ENCODE results near the gene TMEM132C.

TMEM132C gene

GRCh38 chr12:128339631-128340030 lies 72.7 kb downstream of the TMEM132C start:
- DNase-seq = no peak

DNA sequence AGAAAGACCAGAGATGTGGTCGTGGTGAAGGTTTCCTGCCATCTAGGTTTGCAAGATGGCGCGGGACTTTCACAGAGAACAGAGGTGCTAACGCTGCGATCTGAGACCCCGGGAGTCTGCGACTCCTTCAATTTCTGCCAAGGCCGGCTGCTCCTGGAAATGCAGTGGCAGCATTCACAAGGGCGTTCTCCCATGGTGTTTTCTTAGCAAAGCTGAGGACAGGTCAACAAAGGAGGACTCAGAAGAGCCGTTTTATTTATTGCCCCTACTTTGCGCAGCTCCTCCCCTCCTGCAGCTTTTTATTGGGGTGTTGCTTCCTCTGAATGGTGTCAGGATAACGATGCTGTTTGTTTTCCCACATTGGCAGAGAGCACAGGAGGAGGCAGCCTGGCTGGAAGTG lies 86.3 kb downstream of the TMEM132C start:
- DNase-seq = no peak

DNA sequence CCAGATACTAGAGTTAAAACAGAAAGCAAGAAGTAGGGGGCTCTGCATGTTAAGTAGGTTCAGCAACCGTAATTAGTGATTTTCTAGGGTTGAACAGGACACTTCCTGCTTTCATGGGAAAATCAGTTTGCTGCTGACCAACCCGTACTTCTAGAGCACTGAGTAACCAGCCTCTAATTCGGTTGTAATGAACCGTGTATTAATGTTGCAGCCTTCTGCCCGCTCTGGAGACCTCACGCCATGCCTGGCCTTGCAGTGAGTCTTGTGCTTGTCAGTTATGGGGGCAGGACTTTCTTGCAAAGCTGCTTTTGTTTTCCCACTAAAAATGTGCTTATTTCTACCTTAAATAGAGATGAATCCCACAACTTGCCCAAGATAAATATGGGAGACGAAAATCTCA lies 89.6 kb downstream of the TMEM132C start:
- DNase-seq = no peak

GRCh38 chr12:128361400-128361995 lies 94.5 kb downstream of the TMEM132C start:
- DNase-seq = no peak

DNA sequence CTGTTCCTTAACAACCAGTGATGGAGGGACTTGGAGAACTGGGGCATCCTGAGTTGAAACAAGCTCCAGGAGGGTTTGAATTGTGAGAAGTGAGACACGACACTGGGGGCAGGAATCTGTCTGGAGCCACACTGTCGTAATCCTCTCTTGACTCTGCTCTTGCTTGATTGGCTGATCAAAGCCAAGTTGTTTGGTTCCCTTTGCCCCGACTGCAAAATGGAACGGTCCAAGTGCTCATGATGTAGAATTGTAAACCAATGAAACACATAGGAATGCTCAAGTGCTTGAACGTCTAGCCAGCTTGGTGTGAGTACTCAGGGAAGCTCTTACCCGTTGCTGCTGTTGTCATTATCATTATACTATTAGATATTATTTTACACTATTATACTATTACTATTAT lies 98.1 kb downstream of the TMEM132C start:
- DNase-seq = no peak

GRCh38 chr12:128365651-128366231 lies 98.8 kb downstream of the TMEM132C start:
- no peak for DNase-seq

DNA sequence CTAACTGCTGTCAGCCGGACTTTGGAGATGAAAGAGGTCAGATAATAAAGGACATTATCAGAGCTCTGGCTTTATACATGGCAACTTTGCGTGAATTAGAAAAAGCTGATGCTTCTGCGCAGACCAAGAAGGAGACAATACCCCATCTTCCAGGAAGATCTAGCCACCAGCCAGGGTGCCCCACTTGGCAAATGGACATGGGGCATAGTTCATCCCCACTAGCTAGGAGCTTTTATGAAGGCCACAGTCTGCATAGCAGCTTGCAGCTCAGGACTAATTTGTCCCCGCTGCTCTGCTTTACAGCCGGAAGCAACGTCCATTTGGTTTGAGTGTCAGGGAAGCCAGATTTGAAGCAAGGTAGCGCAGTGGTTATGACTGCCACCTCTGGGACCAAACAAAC lies 101.0 kb downstream of the TMEM132C start:
- DNase-seq = no peak

DNA sequence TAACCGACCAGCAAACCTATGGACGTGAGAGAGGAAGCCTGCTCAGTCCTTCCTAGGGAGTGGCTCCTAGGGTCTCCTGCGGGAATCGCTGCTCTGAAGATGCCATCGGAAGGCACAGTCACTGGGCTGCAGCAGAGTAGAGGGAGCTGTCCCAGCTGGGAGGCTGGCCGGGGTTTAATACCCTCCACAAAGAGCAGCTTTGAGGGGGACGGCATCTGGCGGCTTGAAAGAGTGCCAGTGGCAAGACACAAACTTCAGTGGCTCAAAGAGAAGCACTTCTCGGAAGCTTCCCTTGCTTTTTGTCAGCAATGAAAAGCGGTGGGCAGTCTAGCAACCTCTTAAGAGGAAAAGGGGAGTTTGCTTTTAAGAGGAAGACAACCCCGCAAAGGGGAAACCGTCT lies 114.6 kb downstream of the TMEM132C start:
- DNase-seq = no peak

DNA sequence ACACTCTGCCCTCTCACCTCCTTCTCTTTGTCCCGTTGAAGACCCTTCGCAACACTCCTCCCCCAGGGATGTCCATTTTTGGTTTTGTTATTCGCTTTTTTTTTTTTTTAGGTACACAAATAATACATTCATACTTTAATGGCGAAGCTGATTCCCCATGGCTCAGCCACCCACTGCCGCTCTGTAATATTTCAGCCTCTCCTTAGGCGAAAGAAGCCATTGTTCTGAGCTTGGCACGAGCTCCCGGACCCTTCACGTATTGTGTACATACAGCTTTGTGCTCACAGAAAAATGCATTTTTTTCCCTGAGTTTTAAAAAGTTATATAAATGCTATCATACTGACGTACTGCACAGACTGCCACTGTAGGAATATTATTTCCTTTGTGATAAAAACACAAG lies 115.0 kb downstream of the TMEM132C start:
- DNase-seq = no peak

DNA sequence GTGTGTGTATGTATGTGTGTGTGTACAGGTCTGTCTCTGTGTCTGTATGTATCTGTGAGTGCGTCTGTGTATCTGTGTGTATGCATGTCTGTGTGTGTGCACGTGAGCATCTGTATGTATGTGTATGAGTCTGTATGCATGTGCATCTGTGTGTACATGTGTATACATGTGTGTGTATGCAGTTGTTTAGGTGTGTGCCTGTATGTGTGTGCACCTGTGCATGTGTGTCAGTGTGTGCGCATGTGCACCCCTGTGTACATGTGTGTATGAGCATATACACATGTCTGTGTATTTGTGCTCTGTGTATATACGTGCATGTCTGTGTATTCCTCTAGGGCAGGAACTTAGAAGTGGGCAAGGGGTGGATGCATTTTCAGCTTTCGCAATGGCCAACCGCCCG lies 116.0 kb downstream of the TMEM132C start:
- no peak for DNase-seq

DNA sequence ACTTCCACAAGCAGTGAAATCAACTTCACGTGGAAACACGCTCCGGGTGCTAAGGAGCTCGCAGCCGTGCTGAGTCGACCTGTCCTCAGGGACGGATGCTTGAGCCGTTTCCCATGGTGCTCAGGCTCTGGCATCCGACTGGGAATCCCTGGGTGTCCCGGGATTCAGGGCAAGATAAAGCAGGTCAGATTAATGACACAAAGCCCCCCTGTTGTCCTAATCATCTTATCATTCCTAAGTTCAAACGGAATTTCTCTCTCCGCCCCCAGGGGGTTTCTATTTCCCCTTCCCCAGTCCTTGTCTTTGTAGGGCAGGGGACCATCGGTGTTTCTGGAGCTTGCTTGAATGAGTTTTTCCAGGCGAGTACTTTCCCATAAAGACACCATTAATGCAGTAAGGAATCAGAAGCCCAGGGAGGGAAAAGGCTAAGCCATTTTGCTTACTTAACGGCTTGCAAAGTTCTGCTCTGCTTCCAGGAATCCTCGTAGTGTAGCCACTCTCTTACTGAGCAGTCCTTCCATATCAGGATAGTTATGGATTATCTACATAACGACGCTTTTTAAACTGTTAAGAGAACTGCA lies 116.5 kb downstream of the TMEM132C start:
- no peak for DNase-seq

DNA sequence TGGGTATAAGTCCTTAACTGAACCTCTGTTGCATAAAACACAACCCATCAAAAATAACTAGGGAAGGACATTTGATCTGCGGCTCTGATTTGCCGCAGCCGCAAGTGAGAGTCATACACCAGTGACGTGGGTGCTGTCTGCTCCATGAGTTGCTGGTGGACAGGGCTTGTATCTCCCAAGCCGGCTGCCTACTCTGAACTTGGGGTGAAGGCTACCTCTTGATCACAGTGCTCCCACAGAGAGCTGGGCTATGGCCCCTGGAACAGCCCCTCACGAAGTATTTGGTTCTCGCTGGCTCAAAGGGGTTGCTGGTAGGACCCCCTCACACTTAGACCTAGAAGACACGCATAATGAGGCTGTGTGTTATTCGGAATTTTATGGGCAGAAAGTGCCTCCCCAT lies 118.8 kb downstream of the TMEM132C start:
- DNase-seq = no peak

GRCh38 chr12:128387811-128388422 lies 120.9 kb downstream of the TMEM132C start:
- no peak for DNase-seq

DNA sequence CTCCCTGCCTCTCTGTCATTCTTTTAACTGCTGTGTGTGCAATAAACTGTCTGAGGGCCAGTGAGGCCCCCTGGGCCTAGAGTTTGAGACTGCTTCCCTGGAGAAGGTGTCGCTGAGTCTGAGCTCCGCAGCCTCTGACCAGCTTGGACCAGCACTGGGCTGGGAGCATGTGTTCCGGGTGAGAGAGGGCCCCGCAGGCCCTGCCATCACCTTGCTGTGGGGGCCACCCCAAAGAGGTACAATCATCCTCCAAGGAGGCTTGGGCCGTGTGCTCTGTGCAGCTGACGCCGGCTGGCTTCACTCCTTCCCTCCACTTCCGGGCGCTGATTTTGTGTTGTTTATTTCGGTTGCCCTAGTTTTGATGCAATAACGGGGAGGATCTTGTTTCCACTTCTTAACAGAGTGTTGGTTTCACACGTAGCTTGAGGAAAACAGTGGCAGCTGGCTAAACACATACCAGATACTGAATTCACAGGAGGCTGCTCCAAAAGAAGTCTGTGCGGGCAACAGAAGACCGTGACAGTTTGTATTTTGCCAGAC lies 121.6 kb downstream of the TMEM132C start:
- no peak for DNase-seq

GRCh38 chr12:128393346-128393745 lies 126.4 kb downstream of the TMEM132C start:
- no peak for DNase-seq

GRCh38 chr12:128394137-128394536 lies 127.2 kb downstream of the TMEM132C start:
- DNase-seq = no peak

- no peak for DNase-seq
Observed at GRCh38 chr12:128399253-128399652, 132.3 kb downstream of the TMEM132C start.

GRCh38 chr12:128402486-128403243 lies 135.7 kb downstream of the TMEM132C start:
- no peak for DNase-seq

GRCh38 chr12:128408669-128409068 lies 141.7 kb downstream of the TMEM132C start:
- DNase-seq = no peak

- DNase-seq = no peak
Observed at GRCh38 chr12:128415036-128415560, 148.1 kb downstream of the TMEM132C start.

- no peak for DNase-seq
Observed at GRCh38 chr12:128418944-128419343, 152.0 kb downstream of the TMEM132C start.

- no peak for DNase-seq
Observed at GRCh38 chr12:128420163-128420562, 153.2 kb downstream of the TMEM132C start.

DNA sequence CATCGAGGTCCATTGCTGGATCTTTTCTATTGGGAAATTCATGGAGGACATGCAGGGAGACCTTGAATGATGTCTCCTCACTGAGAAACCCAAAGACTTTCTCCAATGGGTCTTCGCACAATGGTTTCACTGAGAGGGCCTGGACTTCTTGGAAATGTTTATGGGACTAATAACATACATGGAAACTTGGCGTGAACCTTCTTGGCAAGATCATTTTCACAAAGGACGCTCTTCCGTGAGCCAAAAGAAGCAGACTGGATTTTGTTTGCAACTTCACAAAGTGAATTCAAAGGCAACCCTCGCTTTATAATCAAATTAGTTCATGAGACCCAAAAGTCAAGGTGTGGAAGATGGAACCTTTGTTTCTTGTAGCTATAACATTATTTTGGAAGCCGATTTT lies 154.4 kb downstream of the TMEM132C start:
- no peak for DNase-seq

Measured in activated naive CD4-positive, alpha-beta T cell treated with anti-CD3 and anti-CD28 coated beads, Interleukin-2, amount 50 U/mL, for 16 hours (primary cell).